Testis (tissue), 3 donors: ENCODE results near the gene PLEKHG5. TPM values are rescaled to one million over a fixed set of nuclear protein-coding genes. Genes with fewer than 3 reads are reported as not detected.

Experiments
- DNase-seq: peaks from one replicate; pipeline ENCODE4 v3.0.0-alpha.2; 2019
- H3K27ac ChIP-seq, 2 donors: fragments of 200-600 bp; sonication (generic); one replicate each; pipeline ENCODE4 v1.5.1; 2019
- H3K27me3 ChIP-seq: fragments of 200-600 bp; sonication (generic); one replicate; pipeline ENCODE4 v1.5.1; 2019
- H3K36me3 ChIP-seq: fragments of 200-600 bp; sonication (generic); one replicate; pipeline ENCODE4 v1.5.1; 2017; ENCODE audit warnings: low read depth; ENCODE audit errors: missing control alignments
- H3K4me1 ChIP-seq: fragments of 200-600 bp; sonication (generic); one replicate; pipeline ENCODE4 v1.5.1; 2019
- H3K4me3 ChIP-seq, 2 donors: fragments of 200-600 bp; sonication (generic); one replicate each; pipeline ENCODE4 v1.5.1; 2017 to 2019
- H3K9me3 ChIP-seq: fragments of 200-600 bp; sonication (generic); one replicate; pipeline ENCODE4 v1.5.1; 2017
- CTCF ChIP-seq, 3 experiments: fragments of 450-650 bp in 2 of 3; fragments of 200-600 bp in 1 of 3; sonication (generic) in 1 of 3; IDR thresholded peaks; one replicate each; pipeline ENCODE4 v1.5.1; 2016 to 2019; ENCODE audit warnings: antibody characterized with exemption in 3 of 3, mild to moderate bottlenecking in 2 of 3, moderate library complexity in 1 of 3
- POLR2A ChIP-seq: fragments of 450-650 bp; IDR thresholded peaks from one replicate; pipeline ENCODE4 v1.6.1; 2017; ENCODE audit warnings: antibody characterized with exemption, mild to moderate bottlenecking, moderate library complexity
- WGBS, 2 donors: methylation state at CpG; one replicate each; pipeline ENCODE4 v1.1.5; 2018; 5-methylcytosine and 5-hydroxymethylcytosine counted together
- intact Hi-C: fragments of 100-400 bp; cut with DNase I; formaldehyde crosslinking; loops from one replicate; pipeline ENCODE4 v1.15.1; 2023; ENCODE audit warnings: low total_unique reads
- polyA plus RNA-seq: library from polyadenylated mRNA; stranded (reverse); fragments of 350-450 nt; fragmentation: Illumina TruSeq; extraction: RNeasy Lipid Tissue Mini Kit (QIAGEN cat#74804); gene quantifications from one replicate; pipeline ENCODE4 v1.2.3, GENCODE V29; 2014; ENCODE audit warnings: low read depth, low replicate concordance; ENCODE audit not compliant: insufficient read depth
- total RNA-seq, 2 donors: library from RNA; depleted of rRNA; stranded (reverse); fragments of >200 nt; gene quantifications; one replicate each; pipeline ENCODE4 v1.2.3, GENCODE V29; 2016

The PLEKHG5 gene
- total and polyA plus RNA-seq, 3 donors from 2014 or later: 8.1 to 16.4 (median 13.7) TPM

GRCh38 chr1:6477039-6477820 lies 14.2 kb downstream of the PLEKHG5 start:
- intact Hi-C loops: no loop called here
- Histone ChIP-seq H3K9me3 (no peaks in the 10 kb centered on the region), H3K4me1 (no peaks in the 10 kb centered on the region), H3K27me3 (no peaks in the 10 kb centered on the region), H3K27ac (no peak overlapping the region), H3K36me3 (no peaks in the 10 kb centered on the region), H3K4me3 (no peak overlapping the region)
- WGBS, 2 donors: 88% methylated on average over 17 to 24 of the region's 24 CpGs
- DNase-seq: no peak
- TF ChIP-seq CTCF (IDR thresholded peaks at IDR 0.05) (no peak), POLR2A (no peak)

- no peaks in the 10 kb centered on the region for H3K4me1 ChIP-seq
- no peaks in the 10 kb centered on the region for H3K36me3 ChIP-seq
- DNase-seq: no peak
- no peak overlapping the region for H3K27ac ChIP-seq
- H3K4me3 ChIP-seq: no peak overlapping the region
- WGBS, 2 donors: 93 to 96% methylated on average over 5 of the region's 5 CpGs
- TF ChIP-seq CTCF (IDR thresholded peaks at IDR 0.05): no peak
- TF ChIP-seq POLR2A: no peak
- H3K27me3 ChIP-seq: no peaks in the 10 kb centered on the region
- H3K9me3 ChIP-seq: no peaks in the 10 kb centered on the region
- intact Hi-C loops: no loop called here
These were observed 15.0 kb downstream of the PLEKHG5 start for GRCh38 chr1:6476483-6476882.

- Histone ChIP-seq H3K4me3 (no peak overlapping the region), H3K4me1 (no peaks in the 10 kb centered on the region), H3K9me3 (no peaks in the 10 kb centered on the region), H3K36me3 (no peaks in the 10 kb centered on the region), H3K27ac (no peak overlapping the region), H3K27me3 (no peaks in the 10 kb centered on the region)
- 46 to 47% methylated on average over 16 to 24 of the region's 33 CpGs for WGBS, 2 donors
- intact Hi-C loops: no loop called here
- peak; percentile 83 for DNase-seq
- TF ChIP-seq CTCF (IDR thresholded peaks at IDR 0.05): peak; percentile 76 to 89 (median 78)
- no peak for TF ChIP-seq POLR2A
These were observed 15.9 kb downstream of the PLEKHG5 start for GRCh38 chr1:6475381-6476133.

- intact Hi-C loops: no loop called here
- Histone ChIP-seq H3K36me3 (no peaks in the 10 kb centered on the region), H3K27me3 (no peaks in the 10 kb centered on the region), H3K27ac (no peak overlapping the region), H3K4me1 (no peaks in the 10 kb centered on the region), H3K9me3 (no peaks in the 10 kb centered on the region), H3K4me3 (no peak overlapping the region)
- WGBS, 2 donors: 86 to 90% methylated on average over 13 of the region's 13 CpGs
- no peak for DNase-seq
- TF ChIP-seq CTCF (IDR thresholded peaks at IDR 0.05): no peak
- no peak for TF ChIP-seq POLR2A
These were observed 16.6 kb downstream of the PLEKHG5 start for GRCh38 chr1:6474815-6475282.
